RWPE2 (cell line): ENCODE measurements around the gene ACMSD.
"Not testable (repeated sequence)": the region's sequence is repeated elsewhere in the genome, so short reads cannot be mapped to it uniquely, and the experiment has no call there.

Experiments used
- ATAC-seq: fragments of 200-7000 bp; cut with Tn5 transposase; 3 replicates; pipeline ENCODE4 v1.9.1; 2021; ENCODE audit warnings: low read depth
- DNase-seq: peaks from one replicate; pipeline ENCODE4 v3.0.0-alpha.2; 2020; ENCODE audit warnings: low spot score
- H3K27ac ChIP-seq: fragments of 450-650 bp; 2 replicates; pipeline ENCODE4 v1.5.1; 2017; ENCODE audit warnings: mild to moderate bottlenecking; ENCODE audit not compliant: poor library complexity, severe bottlenecking
- H3K27me3 ChIP-seq: fragments of 250-450 bp; sonication (Bioruptor Pico); 2 replicates; pipeline ENCODE4 v1.5.1; 2021; ENCODE audit warnings: mild to moderate bottlenecking, moderate library complexity; ENCODE audit not compliant: insufficient read depth, poor library complexity, severe bottlenecking
- H3K36me3 ChIP-seq: fragments of 250-450 bp; sonication (Bioruptor Pico); 2 replicates; pipeline ENCODE4 v1.5.1; 2020; ENCODE audit warnings: low read depth, mild to moderate bottlenecking, moderate library complexity
- H3K4me1 ChIP-seq: fragments of 250-450 bp; sonication (Bioruptor Pico); 2 replicates; pipeline ENCODE4 v1.5.1; 2021; ENCODE audit warnings: mild to moderate bottlenecking, moderate library complexity; ENCODE audit not compliant: insufficient read depth, poor library complexity, severe bottlenecking
- H3K4me3 ChIP-seq: fragments of 250-450 bp; sonication (Bioruptor Pico); 2 replicates; pipeline ENCODE4 v1.5.1; 2021; ENCODE audit warnings: mild to moderate bottlenecking, moderate library complexity; ENCODE audit not compliant: severe bottlenecking
- H3K9me3 ChIP-seq: fragments of 250-450 bp; sonication (Bioruptor Pico); 2 replicates; pipeline ENCODE4 v1.5.1; 2021; ENCODE audit warnings: mild to moderate bottlenecking, moderate library complexity; ENCODE audit not compliant: severe bottlenecking
- CTCF ChIP-seq: fragments of 450-650 bp; IDR thresholded peaks from one replicate; pipeline ENCODE4 v1.5.1; 2017; ENCODE audit warnings: mild to moderate bottlenecking, moderate library complexity; ENCODE audit not compliant: poor library complexity, severe bottlenecking

Gene ACMSD

GRCh38 chr2:134905168-134905567 lies 66.8 kb downstream of the ACMSD start:
- no peak overlapping the region for H3K27ac ChIP-seq
- ATAC-seq, result no peak
- H3K27me3 ChIP-seq, result no peaks in the 10 kb centered on the region
- H3K4me3 ChIP-seq, result no peak overlapping the region
- no peak for DNase-seq
- TF ChIP-seq CTCF, result no peak
- no peaks in the 10 kb centered on the region for H3K9me3 ChIP-seq
- H3K36me3 ChIP-seq, result no peaks in the 10 kb centered on the region
- no peaks in the 10 kb centered on the region for H3K4me1 ChIP-seq

DNA sequence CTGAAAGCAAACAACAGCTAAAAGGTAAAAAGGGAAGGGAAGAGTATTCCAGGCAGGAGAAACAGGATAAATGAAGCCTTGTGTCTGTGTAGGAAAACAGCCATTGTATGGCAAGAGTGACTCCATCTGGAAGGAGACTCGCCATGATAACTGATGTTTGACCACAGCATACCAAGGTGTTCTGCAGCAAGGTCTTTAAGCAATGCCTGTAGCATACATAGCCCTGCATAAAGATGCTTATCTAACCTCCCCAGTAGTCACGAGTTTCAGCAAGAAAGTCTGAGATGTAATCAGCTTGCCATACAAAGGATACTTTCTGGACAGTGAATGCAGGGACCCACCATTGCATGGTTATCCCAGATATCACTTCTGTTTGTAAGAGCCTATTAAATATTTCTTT lies 68.3 kb downstream of the ACMSD start:
- no peak overlapping the region for H3K4me3 ChIP-seq
- ATAC-seq (no peak), DNase-seq (no peak)
- no peaks in the 10 kb centered on the region for H3K9me3 ChIP-seq
- H3K27ac ChIP-seq, result no peak overlapping the region
- H3K36me3 ChIP-seq, result no peaks in the 10 kb centered on the region
- no peaks in the 10 kb centered on the region for H3K4me1 ChIP-seq
- no peak for TF ChIP-seq CTCF
- no peaks in the 10 kb centered on the region for H3K27me3 ChIP-seq

GRCh38 chr2:134907441-134908116 lies 69.2 kb downstream of the ACMSD start:
- H3K9me3 ChIP-seq, H3K27ac ChIP-seq, ATAC-seq, H3K4me3 ChIP-seq, H3K36me3 ChIP-seq, DNase-seq, H3K4me1 ChIP-seq, H3K27me3 ChIP-seq: not testable (repeated sequence)

DNA sequence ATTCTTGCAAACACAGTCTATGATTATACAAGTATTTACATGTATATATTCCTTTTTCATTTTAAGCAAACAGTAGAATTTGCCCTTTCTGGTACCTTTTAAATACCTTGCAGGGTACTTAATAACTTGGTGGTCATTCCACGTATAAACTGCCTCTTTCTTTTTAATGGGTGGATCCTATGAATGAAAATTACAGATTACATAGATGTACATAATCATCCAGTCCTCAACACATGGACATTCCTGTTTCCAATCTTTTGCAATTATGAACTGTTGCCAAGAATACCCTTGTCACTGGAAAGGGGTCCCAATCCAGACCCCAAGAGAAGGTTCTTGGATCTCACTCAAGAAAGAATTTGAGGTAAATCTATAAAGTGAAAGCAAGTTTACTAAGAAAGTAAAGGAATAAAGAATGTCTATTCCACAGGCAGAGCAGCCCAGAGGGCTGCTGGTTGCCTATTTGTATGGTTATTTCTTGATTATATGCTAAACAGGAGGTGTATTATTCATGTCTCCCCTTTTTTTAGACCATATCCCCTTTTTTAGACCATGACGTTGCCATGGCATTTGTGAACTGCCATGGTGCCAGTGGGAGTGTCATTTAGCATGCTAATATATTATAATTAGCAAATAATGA lies 72.5 kb downstream of the ACMSD start:
- Histone ChIP-seq H3K27ac (no peak overlapping the region), H3K9me3 (no peaks in the 10 kb centered on the region), H3K4me3 (no peak overlapping the region), H3K36me3 (no peaks in the 10 kb centered on the region), H3K4me1 (no peaks in the 10 kb centered on the region), H3K27me3 (no peaks in the 10 kb centered on the region)
- TF ChIP-seq CTCF, result no peak
- ATAC-seq (no peak), DNase-seq (no peak)

- Histone ChIP-seq H3K9me3 (no peaks in the 10 kb centered on the region), H3K27me3 (no peaks in the 10 kb centered on the region), H3K36me3 (no peaks in the 10 kb centered on the region), H3K4me1 (no peaks in the 10 kb centered on the region), H3K27ac (no peak overlapping the region), H3K4me3 (no peak overlapping the region)
- TF ChIP-seq CTCF, result no peak
- no peak for DNase-seq
- no peak for ATAC-seq
Observed at GRCh38 chr2:134911400-134911785, 73.0 kb downstream of the ACMSD start.
